ENCODE results near the gene RTP4.

Gene RTP4

DNA sequence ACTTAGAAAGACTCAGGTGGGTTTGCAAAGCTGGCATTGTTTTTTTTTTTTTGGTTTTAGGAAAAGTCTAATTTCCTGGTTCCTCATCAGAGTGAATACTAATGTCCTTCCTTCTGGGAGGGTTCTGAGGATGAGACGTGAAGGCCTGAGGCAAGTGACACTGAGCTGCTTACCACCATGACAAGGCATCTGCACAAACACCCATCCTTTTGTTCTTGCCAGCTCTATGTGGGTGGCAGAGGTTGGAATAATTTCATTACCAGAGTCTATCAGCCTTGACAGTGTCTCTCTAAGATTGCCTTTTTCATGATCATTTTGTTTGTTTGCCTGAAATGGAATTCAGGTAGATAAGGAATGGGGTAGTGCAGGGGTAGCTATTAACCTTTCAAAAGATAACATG lies 17.1 kb downstream of the RTP4 start:
- no peaks in the 10 kb centered on the region for H3K27me3 ChIP-seq
- H3K36me3 ChIP-seq: no peaks in the 10 kb centered on the region
- DNase-seq: no peak
- no peak overlapping the region for H3K4me3 ChIP-seq
- no peaks in the 10 kb centered on the region for H3K4me1 ChIP-seq
- no peak overlapping the region for H3K27ac ChIP-seq
- intact Hi-C loops (cut with DNase I; ENCODE audit: low total_unique reads): no loop called here
- H3K9me3 ChIP-seq: no peaks in the 10 kb centered on the region
- TF ChIP-seq, protein P1, sequence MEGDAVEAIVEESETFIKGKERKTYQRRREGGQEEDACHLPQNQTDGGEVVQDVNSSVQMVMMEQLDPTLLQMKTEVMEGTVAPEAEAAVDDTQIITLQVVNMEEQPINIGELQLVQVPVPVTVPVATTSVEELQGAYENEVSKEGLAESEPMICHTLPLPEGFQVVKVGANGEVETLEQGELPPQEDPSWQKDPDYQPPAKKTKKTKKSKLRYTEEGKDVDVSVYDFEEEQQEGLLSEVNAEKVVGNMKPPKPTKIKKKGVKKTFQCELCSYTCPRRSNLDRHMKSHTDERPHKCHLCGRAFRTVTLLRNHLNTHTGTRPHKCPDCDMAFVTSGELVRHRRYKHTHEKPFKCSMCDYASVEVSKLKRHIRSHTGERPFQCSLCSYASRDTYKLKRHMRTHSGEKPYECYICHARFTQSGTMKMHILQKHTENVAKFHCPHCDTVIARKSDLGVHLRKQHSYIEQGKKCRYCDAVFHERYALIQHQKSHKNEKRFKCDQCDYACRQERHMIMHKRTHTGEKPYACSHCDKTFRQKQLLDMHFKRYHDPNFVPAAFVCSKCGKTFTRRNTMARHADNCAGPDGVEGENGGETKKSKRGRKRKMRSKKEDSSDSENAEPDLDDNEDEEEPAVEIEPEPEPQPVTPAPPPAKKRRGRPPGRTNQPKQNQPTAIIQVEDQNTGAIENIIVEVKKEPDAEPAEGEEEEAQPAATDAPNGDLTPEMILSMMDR (IDR thresholded peaks at IDR 0.05): no peak

DNA sequence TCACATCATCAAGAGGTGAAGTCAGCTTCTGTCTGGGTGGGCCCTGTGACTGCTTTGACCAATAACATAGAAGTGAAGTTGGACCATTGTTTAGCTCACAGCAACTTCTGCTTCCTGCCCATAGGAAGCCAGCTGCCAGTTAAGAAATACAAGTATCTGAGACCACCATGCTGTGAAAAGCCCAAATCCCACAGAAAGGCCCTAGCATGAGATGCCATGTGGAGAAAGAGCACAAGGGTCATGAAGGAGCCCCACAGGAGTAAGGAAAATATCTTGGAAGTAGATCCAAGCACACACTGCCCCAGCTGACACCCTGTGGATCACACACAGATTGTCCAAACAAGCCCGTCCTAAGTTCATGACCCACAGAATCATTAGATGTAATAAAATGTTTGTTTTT lies 28.5 kb downstream of the RTP4 start:
- Histone ChIP-seq H3K4me1 (no peaks in the 10 kb centered on the region), H3K27me3 (no peaks in the 10 kb centered on the region), H3K4me3 (no peak overlapping the region), H3K36me3 (no peaks in the 10 kb centered on the region), H3K9me3 (no peaks in the 10 kb centered on the region), H3K27ac (no peak overlapping the region)
- TF ChIP-seq, protein P1 (IDR thresholded peaks at IDR 0.05): no peak
- no peak for DNase-seq
- intact Hi-C loops (cut with DNase I; ENCODE audit: low total_unique reads): no loop called here

DNA sequence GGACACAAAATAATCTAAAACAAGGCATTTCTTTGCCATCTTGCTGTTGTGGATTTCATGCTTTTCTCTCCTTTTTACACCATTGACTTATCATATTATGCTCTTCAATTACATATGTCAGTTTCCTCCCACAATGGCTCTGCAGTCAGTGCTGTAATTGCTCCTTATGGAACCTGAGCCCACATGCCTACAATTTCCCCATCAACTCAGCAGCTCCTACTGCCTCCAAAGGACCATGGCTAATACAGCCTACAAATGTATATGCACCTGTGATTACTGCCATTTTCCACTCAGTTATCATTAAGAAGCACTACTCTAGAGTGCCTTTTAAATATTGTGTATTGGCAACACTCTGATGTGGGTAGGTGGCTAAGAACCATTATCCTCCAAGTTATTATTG lies 30.8 kb downstream of the RTP4 start:
- intact Hi-C loops (cut with DNase I; ENCODE audit: low total_unique reads): no loop called here
- Histone ChIP-seq H3K27me3 (no peaks in the 10 kb centered on the region), H3K9me3 (no peaks in the 10 kb centered on the region), H3K36me3 (no peaks in the 10 kb centered on the region), H3K4me1 (peaks cover 0 to 7% (median 0%) of the 10 kb centered on the region in 4 donors), H3K27ac (no peak overlapping the region), H3K4me3 (no peak overlapping the region)
- DNase-seq: no peak
- TF ChIP-seq, protein P1 (IDR thresholded peaks at IDR 0.05): no peak

GRCh38 chr3:187400756-187401155 lies 32.6 kb downstream of the RTP4 start:
- Histone ChIP-seq H3K9me3 (no peaks in the 10 kb centered on the region), H3K27me3 (no peaks in the 10 kb centered on the region), H3K4me1 (peaks cover 0 to 12% (median 0%) of the 10 kb centered on the region in 4 donors), H3K4me3 (no peak overlapping the region), H3K36me3 (no peaks in the 10 kb centered on the region), H3K27ac (no peak overlapping the region)
- DNase-seq: no peak
- intact Hi-C loops (cut with DNase I; ENCODE audit: low total_unique reads): no loop called here
- TF ChIP-seq, protein P1 (IDR thresholded peaks at IDR 0.05): no peak

DNA sequence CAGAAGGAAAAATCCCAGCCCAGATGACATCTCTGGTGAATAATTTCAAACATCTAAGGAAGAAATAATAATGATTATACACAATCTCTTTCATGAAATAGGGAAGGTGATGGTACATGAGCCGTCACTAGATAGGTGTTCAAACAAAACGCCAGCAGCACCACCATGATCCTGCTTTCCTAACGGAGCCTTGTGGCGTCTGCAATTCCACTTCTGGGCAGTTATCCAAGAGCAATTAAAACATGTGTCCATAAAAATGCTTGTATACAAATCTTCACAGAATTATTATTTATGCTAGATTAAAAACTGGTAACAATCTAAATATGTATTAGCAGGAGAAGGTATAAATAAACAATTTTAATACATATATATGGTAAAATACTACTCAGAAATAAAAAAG lies 33.7 kb downstream of the RTP4 start:
- TF ChIP-seq, protein P1 (IDR thresholded peaks at IDR 0.05): no peak
- Histone ChIP-seq H3K9me3 (no peaks in the 10 kb centered on the region), H3K4me1 (peaks cover 0 to 12% (median 0%) of the 10 kb centered on the region in 4 donors), H3K4me3 (no peak overlapping the region), H3K27ac (no peak overlapping the region), H3K27me3 (no peaks in the 10 kb centered on the region), H3K36me3 (no peaks in the 10 kb centered on the region)
- no peak for DNase-seq
- intact Hi-C loops (cut with DNase I; ENCODE audit: low total_unique reads): no loop called here

DNA sequence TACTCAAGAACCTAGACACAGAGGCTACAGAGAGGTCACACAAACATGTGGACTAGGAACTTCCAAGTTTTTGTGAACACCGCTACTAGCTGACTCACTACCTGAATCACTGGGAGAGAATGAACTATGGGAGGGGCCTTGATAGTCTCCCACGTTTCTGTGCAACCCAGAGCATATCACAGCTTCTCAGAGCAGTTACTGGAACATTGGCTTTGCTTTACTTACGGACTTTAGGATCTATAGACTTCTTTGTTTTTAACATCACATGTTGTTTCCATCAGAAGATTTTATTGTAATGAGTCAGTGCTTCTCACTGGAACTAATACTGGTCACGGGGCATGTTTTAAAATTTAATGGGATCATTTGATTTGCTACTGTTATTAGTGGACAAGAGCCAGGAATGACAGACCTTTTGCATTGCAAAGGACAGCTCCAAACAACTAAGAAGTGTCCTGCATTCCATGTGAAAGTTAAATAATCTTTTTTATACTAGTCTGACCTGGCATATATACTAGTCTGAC lies 35.6 kb downstream of the RTP4 start:
- TF ChIP-seq, protein P1 (IDR thresholded peaks at IDR 0.05): no peak
- intact Hi-C loops (cut with DNase I; ENCODE audit: low total_unique reads): no loop called here
- no peaks in the 10 kb centered on the region for H3K27me3 ChIP-seq
- DNase-seq: peak in 1 of 2 donors; percentile 22
- H3K4me3 ChIP-seq: no peak overlapping the region
- H3K4me1 ChIP-seq: peaks cover 0 to 12% (median 0%) of the 10 kb centered on the region in 4 donors
- no peaks in the 10 kb centered on the region for H3K36me3 ChIP-seq
- H3K9me3 ChIP-seq: no peaks in the 10 kb centered on the region
- peak overlapping the region in 1 of 2 donors; percentile 42 for H3K27ac ChIP-seq
